ENCODE data around the gene RNF130. TPM values are rescaled to one million over a fixed set of nuclear protein-coding genes. Genes with fewer than 3 reads are reported as not detected.

Gene RNF130
- total and polyA plus RNA-seq, 2 of the 13 experiments (the other 11 are each of a cell fraction or from before 2014, with no cell fraction given), result 28.2 to 28.3 TPM

DNA sequence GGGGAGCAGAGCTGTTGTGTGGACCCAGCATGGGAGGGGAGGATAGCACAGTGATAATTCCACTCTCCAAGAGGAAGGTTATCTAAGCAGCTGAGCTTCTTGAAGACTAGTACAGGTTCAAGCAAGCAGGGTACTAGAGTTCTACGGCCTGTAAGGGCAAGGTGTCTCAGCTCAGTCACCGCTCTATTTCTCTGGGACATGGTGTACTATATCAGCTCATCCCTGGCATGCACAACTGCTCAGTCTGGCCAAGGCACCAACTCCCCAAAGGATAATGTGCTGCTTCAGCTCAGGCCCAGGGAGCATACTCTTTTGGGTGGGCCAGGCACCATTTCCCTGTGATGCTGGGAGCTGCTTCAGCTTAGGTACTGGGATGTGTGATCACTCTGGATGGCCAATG, 69.8 kb downstream of the RNF130 start (continued):
- TF ChIP-seq ZNF616 (CRISPR knock-in tag; IDR thresholded peaks at IDR 0.05; ENCODE audit: low read depth), result no peak

DNA sequence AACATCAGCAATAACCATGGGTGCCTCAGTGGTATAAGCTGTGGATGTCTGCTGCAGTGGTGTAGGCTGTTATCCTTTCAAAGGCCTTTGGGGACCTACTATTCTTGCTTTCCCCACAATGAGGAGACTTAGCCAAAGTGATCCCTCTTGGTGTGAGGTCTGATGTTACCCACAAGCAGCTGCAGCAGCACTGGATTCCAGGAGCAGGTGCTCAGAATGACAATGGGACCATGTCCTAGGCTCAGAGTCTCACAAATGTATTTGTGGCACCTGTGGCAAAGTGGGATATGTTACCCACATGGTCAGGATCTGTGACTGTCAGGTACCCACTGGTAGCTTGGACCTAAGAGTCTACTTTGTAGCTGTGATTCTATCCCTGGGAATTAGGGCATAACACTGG, 70.4 kb downstream of the RNF130 start:
- no peak for TF ChIP-seq MIER2 (CRISPR knock-in tag; IDR thresholded peaks at IDR 0.05)
- TF ChIP-seq, protein P1, sequence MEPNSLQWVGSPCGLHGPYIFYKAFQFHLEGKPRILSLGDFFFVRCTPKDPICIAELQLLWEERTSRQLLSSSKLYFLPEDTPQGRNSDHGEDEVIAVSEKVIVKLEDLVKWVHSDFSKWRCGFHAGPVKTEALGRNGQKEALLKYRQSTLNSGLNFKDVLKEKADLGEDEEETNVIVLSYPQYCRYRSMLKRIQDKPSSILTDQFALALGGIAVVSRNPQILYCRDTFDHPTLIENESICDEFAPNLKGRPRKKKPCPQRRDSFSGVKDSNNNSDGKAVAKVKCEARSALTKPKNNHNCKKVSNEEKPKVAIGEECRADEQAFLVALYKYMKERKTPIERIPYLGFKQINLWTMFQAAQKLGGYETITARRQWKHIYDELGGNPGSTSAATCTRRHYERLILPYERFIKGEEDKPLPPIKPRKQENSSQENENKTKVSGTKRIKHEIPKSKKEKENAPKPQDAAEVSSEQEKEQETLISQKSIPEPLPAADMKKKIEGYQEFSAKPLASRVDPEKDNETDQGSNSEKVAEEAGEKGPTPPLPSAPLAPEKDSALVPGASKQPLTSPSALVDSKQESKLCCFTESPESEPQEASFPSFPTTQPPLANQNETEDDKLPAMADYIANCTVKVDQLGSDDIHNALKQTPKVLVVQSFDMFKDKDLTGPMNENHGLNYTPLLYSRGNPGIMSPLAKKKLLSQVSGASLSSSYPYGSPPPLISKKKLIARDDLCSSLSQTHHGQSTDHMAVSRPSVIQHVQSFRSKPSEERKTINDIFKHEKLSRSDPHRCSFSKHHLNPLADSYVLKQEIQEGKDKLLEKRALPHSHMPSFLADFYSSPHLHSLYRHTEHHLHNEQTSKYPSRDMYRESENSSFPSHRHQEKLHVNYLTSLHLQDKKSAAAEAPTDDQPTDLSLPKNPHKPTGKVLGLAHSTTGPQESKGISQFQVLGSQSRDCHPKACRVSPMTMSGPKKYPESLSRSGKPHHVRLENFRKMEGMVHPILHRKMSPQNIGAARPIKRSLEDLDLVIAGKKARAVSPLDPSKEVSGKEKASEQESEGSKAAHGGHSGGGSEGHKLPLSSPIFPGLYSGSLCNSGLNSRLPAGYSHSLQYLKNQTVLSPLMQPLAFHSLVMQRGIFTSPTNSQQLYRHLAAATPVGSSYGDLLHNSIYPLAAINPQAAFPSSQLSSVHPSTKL (CRISPR knock-in tag; IDR thresholded peaks at IDR 0.05), result no peak
- no peak for TF ChIP-seq DR1 (CRISPR knock-in tag; IDR thresholded peaks at IDR 0.05)
- TF ChIP-seq BRD4 (CRISPR knock-in tag; IDR thresholded peaks at IDR 0.05), result no peak
- TF ChIP-seq ATM (IDR thresholded peaks at IDR 0.05; ENCODE audit: borderline replicate concordance), result no peak
- no peak for TF ChIP-seq ZSCAN20 (CRISPR knock-in tag; IDR thresholded peaks at IDR 0.05; ENCODE audit: borderline replicate concordance)
- no peak for TF ChIP-seq ZNF639 (CRISPR knock-in tag; conservative IDR thresholded peaks at IDR 0.05)
- no peak for TF ChIP-seq ESRRA (CRISPR knock-in tag; IDR thresholded peaks at IDR 0.05; ENCODE audit: low read depth)
- TF ChIP-seq TCF7 (IDR thresholded peaks at IDR 0.05; ENCODE audit: low read depth), result no peak
- no peak for TF ChIP-seq DMAP1 (CRISPR knock-in tag; IDR thresholded peaks at IDR 0.05)
- no peak for TF ChIP-seq ZKSCAN5 (CRISPR knock-in tag; IDR thresholded peaks at IDR 0.05)

More for the DNA sequence above, 70.4 kb downstream of the RNF130 start:
- peaks cover 6 to 9% of the 10 kb centered on the region in 2 experiments; a peak in 2 of 5 replicates for H3K36me3 ChIP-seq (replicated peaks in 1 of 2; ENCODE audit: control insufficient read depth in 1 of 2, insufficient read depth in 2 of 2, low read length in 2 of 2)
- H3K79me2 ChIP-seq (ENCODE audit: insufficient read depth, low read length), result no peaks in the 10 kb centered on the region
- no peaks in the 10 kb centered on the region; the same call in 1 of the 2 replicates for H3K9me3 ChIP-seq (ENCODE audit: low read length)
- peaks cover 8% of the 10 kb centered on the region; the same call in 1 of the 2 replicates for H3K4me1 ChIP-seq (ENCODE audit: insufficient read depth, low read length)
- DNase-seq (ENCODE audit: low spot score), result no peak
- no peak overlapping the region for H3K4me3 ChIP-seq (replicated peaks in 1 of 3; ENCODE audit: insufficient read depth in 1 of 3, low read depth in 2 of 3, low read length in 3 of 3)
- BruUV-seq (replicated peaks), result no TSS peak
- H3K27me3 ChIP-seq (ENCODE audit: control insufficient read depth in 1 of 2, insufficient read depth in 2 of 2, low read length in 2 of 2), result no peaks in the 10 kb centered on the region
- H2AFZ ChIP-seq (ENCODE audit: low read length), result no peak overlapping the region
- H3K27ac ChIP-seq (ENCODE audit: extremely low read length, insufficient read depth, low read length), result no peak overlapping the region
- ChIA-PET POLR2A (no interaction called here), CTCF (ENCODE audit: low intra/inter-chr PET ratio, low total read pairs) (no interaction called here)
- no peak overlapping the region for H3K4me2 ChIP-seq (ENCODE audit: low read depth, low read length)
- in situ Hi-C loops (cut with HindIII; ENCODE audit: extremely low pct_ligation_motif_present, low pct_unique_long_range_greater_than_20kb), result no loop called here
- FAIRE-seq, result no peak
- intact Hi-C loops (cut with micrococcal nuclease; ENCODE audit: unreplicated experiment), result no loop called here
- ATAC-seq, result no peak
- H3K9ac ChIP-seq (ENCODE audit: insufficient read depth, low read depth, low read length), result no peak overlapping the region
- H4K20me1 ChIP-seq (ENCODE audit: insufficient read depth, low read length), result no peaks in the 10 kb centered on the region
